ENCODE measurements around the gene WDR55. TPM values are rescaled to one million over a fixed set of nuclear protein-coding genes. Genes with fewer than 3 reads are reported as not detected.

The WDR55 gene
- total and polyA plus RNA-seq, 10 of the 15 experiments (the other 5 are each of a cell fraction or from before 2014, with no cell fraction given): 3.4 to 27.8 (median 20.3) TPM

DNA sequence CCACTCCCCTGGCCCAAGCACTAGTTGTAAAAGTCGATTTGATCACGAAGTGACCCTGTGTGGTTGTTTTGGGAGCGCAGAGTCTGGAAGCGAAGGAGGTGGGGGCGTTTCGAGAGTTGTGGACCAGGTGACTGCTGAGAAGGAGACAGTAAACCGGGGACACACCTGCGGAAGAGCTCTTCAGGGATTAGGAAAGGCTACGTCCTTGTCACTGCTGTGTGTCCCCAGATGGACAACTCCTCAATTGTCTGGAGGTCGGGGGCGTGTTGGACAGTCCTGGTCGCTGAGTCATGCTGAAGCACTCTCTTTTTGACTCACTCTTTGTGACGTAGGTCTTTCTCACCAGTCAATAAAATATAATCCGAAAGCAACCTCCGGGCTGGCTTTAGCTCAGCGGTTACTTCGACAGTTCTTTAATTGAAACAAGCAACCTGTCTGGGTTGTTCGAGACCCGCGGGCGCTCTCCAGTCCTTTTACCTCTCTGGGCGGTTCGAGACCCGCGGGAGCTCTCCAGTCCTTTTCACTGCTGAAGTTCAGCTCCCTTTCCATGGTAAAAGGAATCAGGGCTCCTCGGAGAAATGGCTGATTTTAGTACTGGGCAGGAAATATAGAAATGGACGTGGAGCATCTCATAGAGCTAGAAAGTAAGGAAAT, 46.3 kb downstream of the WDR55 start (continued):
- TF ChIP-seq KLF5 (IDR thresholded peaks at IDR 0.05; ENCODE audit: partially characterized antibody): no peak
- TF ChIP-seq MXI1 (IDR thresholded peaks at IDR 0.05; ENCODE audit: low read depth, low read length): peak; percentile 85; the same call in 1 of the 2 replicates
- TF ChIP-seq SRF (IDR thresholded peaks at IDR 0.05; ENCODE audit: low read depth in 2 of 2, low read length in 2 of 2): 0 out of 4 replicates have a peak, but pooled peaks of 1 of the 2 experiments have one; percentile 77
- peak; percentile 73; the same call in 1 of the 2 replicates for TF ChIP-seq TCF7 (IDR thresholded peaks at IDR 0.05; ENCODE audit: borderline replicate concordance)
- peak; percentile 65; the same call in 1 of the 2 replicates for TF ChIP-seq STAT3 (IDR thresholded peaks at IDR 0.05; ENCODE audit: low read depth, low read length)
- TF ChIP-seq, protein P1, sequence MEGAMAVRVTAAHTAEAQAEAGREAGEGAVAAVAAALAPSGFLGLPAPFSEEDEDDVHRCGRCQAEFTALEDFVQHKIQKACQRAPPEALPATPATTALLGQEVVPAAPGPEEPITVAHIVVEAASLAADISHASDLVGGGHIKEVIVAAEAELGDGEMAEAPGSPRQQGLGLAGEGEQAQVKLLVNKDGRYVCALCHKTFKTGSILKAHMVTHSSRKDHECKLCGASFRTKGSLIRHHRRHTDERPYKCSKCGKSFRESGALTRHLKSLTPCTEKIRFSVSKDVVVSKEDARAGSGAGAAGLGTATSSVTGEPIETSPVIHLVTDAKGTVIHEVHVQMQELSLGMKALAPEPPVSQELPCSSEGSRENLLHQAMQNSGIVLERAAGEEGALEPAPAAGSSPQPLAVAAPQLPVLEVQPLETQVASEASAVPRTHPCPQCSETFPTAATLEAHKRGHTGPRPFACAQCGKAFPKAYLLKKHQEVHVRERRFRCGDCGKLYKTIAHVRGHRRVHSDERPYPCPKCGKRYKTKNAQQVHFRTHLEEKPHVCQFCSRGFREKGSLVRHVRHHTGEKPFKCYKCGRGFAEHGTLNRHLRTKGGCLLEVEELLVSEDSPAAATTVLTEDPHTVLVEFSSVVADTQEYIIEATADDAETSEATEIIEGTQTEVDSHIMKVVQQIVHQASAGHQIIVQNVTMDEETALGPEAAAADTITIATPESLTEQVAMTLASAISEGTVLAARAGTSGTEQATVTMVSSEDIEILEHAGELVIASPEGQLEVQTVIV (IDR thresholded peaks at IDR 0.05; ENCODE audit: borderline replicate concordance, partially characterized antibody): no peak
- TF ChIP-seq, protein P2, sequence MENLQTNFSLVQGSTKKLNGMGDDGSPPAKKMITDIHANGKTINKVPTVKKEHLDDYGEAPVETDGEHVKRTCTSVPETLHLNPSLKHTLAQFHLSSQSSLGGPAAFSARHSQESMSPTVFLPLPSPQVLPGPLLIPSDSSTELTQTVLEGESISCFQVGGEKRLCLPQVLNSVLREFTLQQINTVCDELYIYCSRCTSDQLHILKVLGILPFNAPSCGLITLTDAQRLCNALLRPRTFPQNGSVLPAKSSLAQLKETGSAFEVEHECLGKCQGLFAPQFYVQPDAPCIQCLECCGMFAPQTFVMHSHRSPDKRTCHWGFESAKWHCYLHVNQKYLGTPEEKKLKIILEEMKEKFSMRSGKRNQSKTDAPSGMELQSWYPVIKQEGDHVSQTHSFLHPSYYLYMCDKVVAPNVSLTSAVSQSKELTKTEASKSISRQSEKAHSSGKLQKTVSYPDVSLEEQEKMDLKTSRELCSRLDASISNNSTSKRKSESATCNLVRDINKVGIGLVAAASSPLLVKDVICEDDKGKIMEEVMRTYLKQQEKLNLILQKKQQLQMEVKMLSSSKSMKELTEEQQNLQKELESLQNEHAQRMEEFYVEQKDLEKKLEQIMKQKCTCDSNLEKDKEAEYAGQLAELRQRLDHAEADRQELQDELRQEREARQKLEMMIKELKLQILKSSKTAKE (IDR thresholded peaks at IDR 0.05; ENCODE audit: low read depth, poor library complexity, severe bottlenecking): peak; percentile 96
- TF ChIP-seq IKZF2 (IDR thresholded peaks at IDR 0.05): peak; percentile 88 to 92
- peak; percentile 88 for TF ChIP-seq CBFB (IDR thresholded peaks at IDR 0.05; ENCODE audit: low read depth)
- TF ChIP-seq TCF12 (IDR thresholded peaks at IDR 0.05; ENCODE audit: low read depth, low read length): 0 out of 2 replicates have a peak, but pooled peaks have one; percentile 21
- TF ChIP-seq, protein P3, sequence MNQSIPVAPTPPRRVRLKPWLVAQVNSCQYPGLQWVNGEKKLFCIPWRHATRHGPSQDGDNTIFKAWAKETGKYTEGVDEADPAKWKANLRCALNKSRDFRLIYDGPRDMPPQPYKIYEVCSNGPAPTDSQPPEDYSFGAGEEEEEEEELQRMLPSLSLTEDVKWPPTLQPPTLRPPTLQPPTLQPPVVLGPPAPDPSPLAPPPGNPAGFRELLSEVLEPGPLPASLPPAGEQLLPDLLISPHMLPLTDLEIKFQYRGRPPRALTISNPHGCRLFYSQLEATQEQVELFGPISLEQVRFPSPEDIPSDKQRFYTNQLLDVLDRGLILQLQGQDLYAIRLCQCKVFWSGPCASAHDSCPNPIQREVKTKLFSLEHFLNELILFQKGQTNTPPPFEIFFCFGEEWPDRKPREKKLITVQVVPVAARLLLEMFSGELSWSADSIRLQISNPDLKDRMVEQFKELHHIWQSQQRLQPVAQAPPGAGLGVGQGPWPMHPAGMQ (IDR thresholded peaks at IDR 0.05; ENCODE audit: borderline replicate concordance): no peak
- TF ChIP-seq NFIC (IDR thresholded peaks at IDR 0.05; ENCODE audit: low read depth, low read length): peak; percentile 69
- peak; percentile 97 for TF ChIP-seq NBN (IDR thresholded peaks at IDR 0.05)
- TF ChIP-seq NR2F1 (conservative IDR thresholded peaks at IDR 0.05): peak; percentile 80
- TF ChIP-seq, protein P4, sequence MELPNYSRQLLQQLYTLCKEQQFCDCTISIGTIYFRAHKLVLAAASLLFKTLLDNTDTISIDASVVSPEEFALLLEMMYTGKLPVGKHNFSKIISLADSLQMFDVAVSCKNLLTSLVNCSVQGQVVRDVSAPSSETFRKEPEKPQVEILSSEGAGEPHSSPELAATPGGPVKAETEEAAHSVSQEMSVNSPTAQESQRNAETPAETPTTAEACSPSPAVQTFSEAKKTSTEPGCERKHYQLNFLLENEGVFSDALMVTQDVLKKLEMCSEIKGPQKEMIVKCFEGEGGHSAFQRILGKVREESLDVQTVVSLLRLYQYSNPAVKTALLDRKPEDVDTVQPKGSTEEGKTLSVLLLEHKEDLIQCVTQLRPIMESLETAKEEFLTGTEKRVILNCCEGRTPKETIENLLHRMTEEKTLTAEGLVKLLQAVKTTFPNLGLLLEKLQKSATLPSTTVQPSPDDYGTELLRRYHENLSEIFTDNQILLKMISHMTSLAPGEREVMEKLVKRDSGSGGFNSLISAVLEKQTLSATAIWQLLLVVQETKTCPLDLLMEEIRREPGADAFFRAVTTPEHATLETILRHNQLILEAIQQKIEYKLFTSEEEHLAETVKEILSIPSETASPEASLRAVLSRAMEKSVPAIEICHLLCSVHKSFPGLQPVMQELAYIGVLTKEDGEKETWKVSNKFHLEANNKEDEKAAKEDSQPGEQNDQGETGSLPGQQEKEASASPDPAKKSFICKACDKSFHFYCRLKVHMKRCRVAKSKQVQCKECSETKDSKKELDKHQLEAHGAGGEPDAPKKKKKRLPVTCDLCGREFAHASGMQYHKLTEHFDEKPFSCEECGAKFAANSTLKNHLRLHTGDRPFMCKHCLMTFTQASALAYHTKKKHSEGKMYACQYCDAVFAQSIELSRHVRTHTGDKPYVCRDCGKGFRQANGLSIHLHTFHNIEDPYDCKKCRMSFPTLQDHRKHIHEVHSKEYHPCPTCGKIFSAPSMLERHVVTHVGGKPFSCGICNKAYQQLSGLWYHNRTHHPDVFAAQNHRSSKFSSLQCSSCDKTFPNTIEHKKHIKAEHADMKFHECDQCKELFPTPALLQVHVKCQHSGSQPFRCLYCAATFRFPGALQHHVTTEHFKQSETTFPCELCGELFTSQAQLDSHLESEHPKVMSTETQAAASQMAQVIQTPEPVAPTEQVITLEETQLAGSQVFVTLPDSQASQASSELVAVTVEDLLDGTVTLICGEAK (IDR thresholded peaks at IDR 0.05; ENCODE audit: borderline replicate concordance): peak; percentile 85
- peak; percentile 72 for TF ChIP-seq POLR2A (IDR thresholded peaks at IDR 0.05; ENCODE audit: low read depth, low read length)
- peak; percentile 66; the same call in 1 of the 2 replicates for TF ChIP-seq POLR2AphosphoS5 (IDR thresholded peaks at IDR 0.05; ENCODE audit: low read length)
- TF ChIP-seq SREBF1 (IDR thresholded peaks at IDR 0.05; ENCODE audit: low read length): no peak
- peak; percentile 85 for TF ChIP-seq RELA (IDR thresholded peaks at IDR 0.05; ENCODE audit: borderline replicate concordance, partially characterized antibody)
- peak; percentile 91 for TF ChIP-seq RCOR1 (conservative IDR thresholded peaks at IDR 0.05; ENCODE audit: low read depth, low read length)
- peak; percentile 96; the same call in 1 of the 2 replicates for TF ChIP-seq CBX5 (IDR thresholded peaks at IDR 0.05; ENCODE audit: low read depth)
- TF ChIP-seq ZNF24 (IDR thresholded peaks at IDR 0.05): peak; percentile 100

Measured in GM12878 (cell line).